Measurements from ENCODE around the gene KRTAP1-3. TPM values are rescaled to one million over a fixed set of nuclear protein-coding genes. Genes with fewer than 3 reads are reported as not detected.

KRTAP1-3 gene
- total RNA-seq, 4 donors from 2014 or later = not detected

GRCh38 chr17:40995116-40995515 lies 39.6 kb downstream of the KRTAP1-3 start:
- TF ChIP-seq POLR2A (IDR thresholded peaks at IDR 0.05; ENCODE audit: low read depth) = no peak
- TF ChIP-seq CTCF (IDR thresholded peaks at IDR 0.05) = no peak
- no peak for TF ChIP-seq POLR2AphosphoS5 (IDR thresholded peaks at IDR 0.05)
- TF ChIP-seq EP300 (IDR thresholded peaks at IDR 0.05) = no peak
- no peak overlapping the region for H3K27ac ChIP-seq (replicated peaks in 1 of 4)
- no peaks in the 10 kb centered on the region for H3K36me3 ChIP-seq
- H3K9me3 ChIP-seq = no peaks in the 10 kb centered on the region
- 82% methylated on average over 1 of the region's 1 CpG for WGBS
- H3K4me1 ChIP-seq = no peaks in the 10 kb centered on the region
- no peak for DNase-seq (ENCODE audit: extremely low spot score)
- peaks cover 0 to 12% (median 2%) of the 10 kb centered on the region in 4 donors for H3K27me3 ChIP-seq
- intact Hi-C loops (cut with DNase I) = no loop called here
- H3K4me3 ChIP-seq = no peak overlapping the region

- 40% methylated on average over 4 of the region's 4 CpGs for WGBS
- Histone ChIP-seq H3K36me3 (no peaks in the 10 kb centered on the region), H3K4me3 (no peak within 1 kb of the TSS), H3K27ac (replicated peaks in 1 of 4) (no peak within 1 kb of the TSS), H3K27me3 (peaks cover 0 to 5% (median 2%) of the 10 kb centered on the region in 4 donors), H3K4me1 (no peaks in the 10 kb centered on the region), H3K9me3 (no peaks in the 10 kb centered on the region)
- intact Hi-C loops (cut with DNase I) = no loop called here
- TF ChIP-seq CTCF (IDR thresholded peaks at IDR 0.05) (no peak), POLR2AphosphoS5 (IDR thresholded peaks at IDR 0.05) (no peak), POLR2A (IDR thresholded peaks at IDR 0.05; ENCODE audit: low read depth) (no peak), EP300 (IDR thresholded peaks at IDR 0.05) (no peak)
- DNase-seq (ENCODE audit: extremely low spot score) = no peak
These were observed 40.8 kb downstream of the KRTAP1-3 start, which contains the start of gene KRTAP3-3 for GRCh38 chr17:40993839-40994238. KRTAP3-3 (minus strand) TSS chr17:40994164; CDS start chr17:40994097, 67 bp downstream.

GRCh38 chr17:40993084-40993483 lies 41.6 kb downstream of the KRTAP1-3 start:
- Histone ChIP-seq H3K9me3 (no peaks in the 10 kb centered on the region), H3K4me3 (no peak overlapping the region), H3K27ac (replicated peaks in 1 of 4) (no peak overlapping the region), H3K27me3 (peaks cover 0 to 5% (median 2%) of the 10 kb centered on the region in 4 donors), H3K4me1 (no peaks in the 10 kb centered on the region), H3K36me3 (no peaks in the 10 kb centered on the region)
- DNase-seq (ENCODE audit: extremely low spot score) = no peak
- WGBS = 96% methylated on average over 2 of the region's 2 CpGs
- intact Hi-C loops (cut with DNase I) = no loop called here
- TF ChIP-seq EP300 (IDR thresholded peaks at IDR 0.05) (no peak), POLR2A (IDR thresholded peaks at IDR 0.05; ENCODE audit: low read depth) (no peak), CTCF (IDR thresholded peaks at IDR 0.05) (no peak), POLR2AphosphoS5 (IDR thresholded peaks at IDR 0.05) (no peak)

DNA sequence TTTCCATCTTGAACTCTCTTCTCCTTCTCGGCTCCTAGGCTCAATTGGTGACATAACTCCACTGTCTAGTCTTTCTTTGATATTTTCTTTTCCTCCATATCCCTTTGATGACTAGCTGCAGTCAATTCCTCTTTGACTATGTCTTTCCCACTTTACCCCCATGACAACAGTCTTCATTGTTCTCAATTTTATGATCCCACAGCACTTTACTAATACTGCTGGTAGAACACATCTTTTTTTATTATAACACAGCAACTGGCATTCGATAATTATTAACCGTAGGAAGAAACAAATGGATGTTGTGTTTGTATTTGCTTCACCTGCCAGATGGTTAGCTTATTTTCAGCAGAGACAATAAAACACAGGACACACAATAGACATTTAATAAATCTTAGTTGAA lies 42.0 kb downstream of the KRTAP1-3 start:
- peaks cover 0 to 8% (median 2%) of the 10 kb centered on the region in 4 donors for H3K27me3 ChIP-seq
- 84% methylated on average over 3 of the region's 3 CpGs for WGBS
- no peak overlapping the region for H3K27ac ChIP-seq (replicated peaks in 1 of 4)
- H3K4me1 ChIP-seq = no peaks in the 10 kb centered on the region
- TF ChIP-seq POLR2A (IDR thresholded peaks at IDR 0.05; ENCODE audit: low read depth) (no peak), POLR2AphosphoS5 (IDR thresholded peaks at IDR 0.05) (no peak), CTCF (IDR thresholded peaks at IDR 0.05) (no peak), EP300 (IDR thresholded peaks at IDR 0.05) (no peak)
- no peaks in the 10 kb centered on the region for H3K9me3 ChIP-seq
- no peak overlapping the region for H3K4me3 ChIP-seq
- intact Hi-C loops (cut with DNase I) = no loop called here
- DNase-seq (ENCODE audit: extremely low spot score) = no peak
- H3K36me3 ChIP-seq = no peaks in the 10 kb centered on the region

DNA sequence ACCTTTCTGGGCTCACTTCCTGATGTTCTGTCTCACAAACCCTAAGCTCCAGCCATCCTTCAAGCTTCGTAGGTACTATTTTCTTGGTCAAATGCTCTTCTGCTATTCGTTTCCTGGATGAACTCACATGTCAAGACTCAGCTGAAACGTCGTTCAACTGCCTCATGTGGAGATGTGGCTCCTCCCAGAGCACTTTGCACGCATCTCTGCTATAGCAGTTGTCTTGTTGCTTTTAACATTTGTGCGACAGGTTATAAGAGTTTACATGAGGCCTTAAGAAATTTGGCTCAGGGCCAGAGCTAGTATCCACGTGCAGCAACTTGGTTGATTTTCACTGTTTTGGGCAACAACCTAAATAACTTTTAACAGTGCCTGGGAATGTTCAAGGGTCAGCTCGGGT lies 47.8 kb downstream of the KRTAP1-3 start:
- Histone ChIP-seq H3K36me3 (no peaks in the 10 kb centered on the region), H3K4me3 (no peak overlapping the region), H3K4me1 (no peaks in the 10 kb centered on the region), H3K27ac (replicated peaks in 1 of 4) (no peak overlapping the region), H3K9me3 (no peaks in the 10 kb centered on the region), H3K27me3 (peaks cover 0 to 4% (median 2%) of the 10 kb centered on the region in 4 donors)
- 68% methylated on average over 8 of the region's 8 CpGs for WGBS
- intact Hi-C loops (cut with DNase I) = no loop called here
- TF ChIP-seq POLR2AphosphoS5 (IDR thresholded peaks at IDR 0.05) (no peak), POLR2A (IDR thresholded peaks at IDR 0.05; ENCODE audit: low read depth) (no peak), EP300 (IDR thresholded peaks at IDR 0.05) (no peak)
- no peak for DNase-seq (ENCODE audit: extremely low spot score)

Data from esophagus muscularis mucosa (tissue), 4 donors.